ENCODE data around the gene NAP1L4. TPM values are rescaled to one million over a fixed set of nuclear protein-coding genes. Genes with fewer than 3 reads are reported as not detected.

Gene NAP1L4
- total and polyA plus RNA-seq, 10 donors: 79.5 to 137 (median 114) TPM

GRCh38 chr11:2963112-2963754, 28.9 kb downstream of the NAP1L4 start:
- H3K4me3 ChIP-seq: no peak overlapping the region
- 66 to 91% (median 75%) methylated on average over 7 of the region's 7 CpGs for WGBS, 5 donors
- intact Hi-C loops (cut with DNase I; ENCODE audit: low total_unique reads): no loop called here

GRCh38 chr11:2961080-2961479, 31.0 kb downstream of the NAP1L4 start:
- intact Hi-C loops (cut with DNase I; ENCODE audit: low total_unique reads): no loop called here

More at GRCh38 chr11:2963112-2963754, 28.9 kb downstream of the NAP1L4 start:
- Histone ChIP-seq H3K27me3 (replicated peaks in 1 of 7) (no peaks in the 10 kb centered on the region), H3K9me3 (no peaks in the 10 kb centered on the region), H3K27ac (no peak overlapping the region), H3K4me1 (peaks cover 0 to 32% (median 6%) of the 10 kb centered on the region in 6 donors), H3K36me3 (peaks cover 8 to 100% (median 93%) of the 10 kb centered on the region in 6 donors)
- no peak for DNase-seq
- TF ChIP-seq POLR2A (IDR thresholded peaks at IDR 0.05) (no peak), POLR2AphosphoS5 (IDR thresholded peaks at IDR 0.05) (no peak), CTCF (IDR thresholded peaks at IDR 0.05 in 8 of 11, conservative IDR thresholded peaks at IDR 0.05 in 3 of 11) (no peak)

GRCh38 chr11:2960139-2960538, 32.0 kb downstream of the NAP1L4 start:
- H3K36me3 ChIP-seq: peaks cover 12 to 100% (median 94%) of the 10 kb centered on the region in 6 donors
- intact Hi-C loops (cut with DNase I; ENCODE audit: low total_unique reads): no loop called here
- no peaks in the 10 kb centered on the region for H3K9me3 ChIP-seq
- no peak for DNase-seq
- WGBS, 5 donors: 95 to 98% (median 95%) methylated on average over 7 of the region's 7 CpGs
- no peak overlapping the region for H3K4me3 ChIP-seq
- H3K4me1 ChIP-seq: peaks cover 0 to 38% (median 6%) of the 10 kb centered on the region in 6 donors
- no peak for TF ChIP-seq CTCF (IDR thresholded peaks at IDR 0.05 in 8 of 11, conservative IDR thresholded peaks at IDR 0.05 in 3 of 11)
- TF ChIP-seq POLR2AphosphoS5 (IDR thresholded peaks at IDR 0.05): no peak
- no peak for TF ChIP-seq POLR2A (IDR thresholded peaks at IDR 0.05)
- no peak overlapping the region for H3K27ac ChIP-seq
- no peaks in the 10 kb centered on the region for H3K27me3 ChIP-seq (replicated peaks in 1 of 7)

More at GRCh38 chr11:2961080-2961479, 31.0 kb downstream of the NAP1L4 start:
- H3K27me3 ChIP-seq (replicated peaks in 1 of 7): no peaks in the 10 kb centered on the region
- H3K4me1 ChIP-seq: peaks cover 0 to 38% (median 6%) of the 10 kb centered on the region in 6 donors
- no peak for TF ChIP-seq CTCF (IDR thresholded peaks at IDR 0.05 in 8 of 11, conservative IDR thresholded peaks at IDR 0.05 in 3 of 11)
- no peaks in the 10 kb centered on the region for H3K9me3 ChIP-seq
- peaks cover 8 to 100% (median 94%) of the 10 kb centered on the region in 6 donors for H3K36me3 ChIP-seq
- H3K4me3 ChIP-seq: no peak overlapping the region
- DNase-seq: no peak
- H3K27ac ChIP-seq: no peak overlapping the region
- 58 to 71% (median 67%) methylated on average over 5 of the region's 5 CpGs for WGBS, 5 donors

- Histone ChIP-seq H3K4me3 (no peak overlapping the region), H3K27ac (peak overlapping the region in 3 of 8 donors; percentile 47 to 57 (median 54)), H3K9me3 (no peaks in the 10 kb centered on the region), H3K36me3 (peaks cover 8 to 100% (median 94%) of the 10 kb centered on the region in 6 donors), H3K4me1 (peaks cover 0 to 32% (median 6%) of the 10 kb centered on the region in 6 donors), H3K27me3 (replicated peaks in 1 of 7) (no peaks in the 10 kb centered on the region)
- no peak for DNase-seq
- 63 to 82% (median 67%) methylated on average over 3 of the region's 3 CpGs for WGBS, 5 donors
- TF ChIP-seq CTCF (IDR thresholded peaks at IDR 0.05 in 8 of 11, conservative IDR thresholded peaks at IDR 0.05 in 3 of 11) (no peak), POLR2A (IDR thresholded peaks at IDR 0.05) (no peak), POLR2AphosphoS5 (IDR thresholded peaks at IDR 0.05) (no peak)
- intact Hi-C loops (cut with DNase I; ENCODE audit: low total_unique reads): no loop called here
Measured at GRCh38 chr11:2958251-2958650, 33.9 kb downstream of the NAP1L4 start.
